ENCODE measurements around the gene METTL2B. TPM values are rescaled to one million over a fixed set of nuclear protein-coding genes. Genes with fewer than 3 reads are reported as not detected.
"Not testable (repeated sequence)": the region's sequence is repeated elsewhere in the genome, so short reads cannot be mapped to it uniquely, and the experiment has no call there.

The METTL2B gene
- 10 to 100 TPM; 29.5 to 49.5 TPM for total RNA-seq

- peak within 1 kb of the TSS; percentile 91 for H3K4me3 Mint-ChIP-seq
- H3K4me1 Mint-ChIP-seq, H3K27me3 Mint-ChIP-seq, H3K9me3 Mint-ChIP-seq: not testable (repeated sequence)
- peaks cover 48% of the 10 kb centered on the region for H3K36me3 Mint-ChIP-seq (ENCODE audit: low read depth)
- ATAC-seq (replicated peaks): peak; percentile 98
- H3K27ac Mint-ChIP-seq: peak within 1 kb of the TSS; percentile 91
Observed at GRCh38 chr7:128476402-128477335, at the start of gene METTL2B. Gene METTL2B (plus strand): TSS chr7:128476748. CDS start chr7:128476766, 18 bp downstream.

GRCh38 chr7:128427289-128427891, 49.2 kb upstream of the METTL2B start:
- H3K36me3 Mint-ChIP-seq (ENCODE audit: low read depth): no peaks in the 10 kb centered on the region
- peak; percentile 55 for ATAC-seq (replicated peaks)
- no peaks in the 10 kb centered on the region for H3K9me3 Mint-ChIP-seq

GRCh38 chr7:128430207-128430606, 46.3 kb upstream of the METTL2B start:
- Mint-ChIP-seq H3K9me3 (no peaks in the 10 kb centered on the region), H3K27ac (no peak overlapping the region), H3K4me3 (no peak overlapping the region), H3K4me1 (peaks cover 5% of the 10 kb centered on the region), H3K36me3 (ENCODE audit: low read depth) (no peaks in the 10 kb centered on the region), H3K27me3 (peaks cover 9% of the 10 kb centered on the region)
- ATAC-seq (replicated peaks): no peak

More at GRCh38 chr7:128427289-128427891, 49.2 kb upstream of the METTL2B start:
- peaks cover 9% of the 10 kb centered on the region for H3K27me3 Mint-ChIP-seq
- H3K4me1 Mint-ChIP-seq: peaks cover 5% of the 10 kb centered on the region
- no peak overlapping the region for H3K27ac Mint-ChIP-seq
- H3K4me3 Mint-ChIP-seq: peak overlapping the region; percentile 6

GRCh38 chr7:128431221-128431620, 45.3 kb upstream of the METTL2B start:
- Mint-ChIP-seq H3K27me3 (peaks cover 9% of the 10 kb centered on the region), H3K4me1 (peaks cover 5% of the 10 kb centered on the region), H3K9me3 (no peaks in the 10 kb centered on the region), H3K4me3 (no peak overlapping the region), H3K27ac (no peak overlapping the region), H3K36me3 (ENCODE audit: low read depth) (no peaks in the 10 kb centered on the region)
- peak; percentile 56 for ATAC-seq (replicated peaks)

- Mint-ChIP-seq H3K4me3 (no peak overlapping the region), H3K27ac (no peak overlapping the region), H3K9me3 (no peaks in the 10 kb centered on the region), H3K4me1 (peaks cover 5% of the 10 kb centered on the region), H3K36me3 (ENCODE audit: low read depth) (no peaks in the 10 kb centered on the region), H3K27me3 (peaks cover 9% of the 10 kb centered on the region)
- no peak for ATAC-seq (replicated peaks)
Observed at GRCh38 chr7:128431754-128432153, 44.8 kb upstream of the METTL2B start.

- Mint-ChIP-seq H3K4me1 (peaks cover under 1% of the 10 kb centered on the region), H3K27me3 (peaks cover 1% of the 10 kb centered on the region), H3K27ac (no peak overlapping the region), H3K9me3 (no peaks in the 10 kb centered on the region), H3K36me3 (ENCODE audit: low read depth) (no peaks in the 10 kb centered on the region), H3K4me3 (no peak overlapping the region)
- no peak for ATAC-seq (replicated peaks)
Observed at GRCh38 chr7:128434413-128435326, 41.9 kb upstream of the METTL2B start.

GRCh38 chr7:128435327-128435686, 41.2 kb upstream of the METTL2B start:
- H3K27ac Mint-ChIP-seq: no peak overlapping the region
- H3K4me3 Mint-ChIP-seq: no peak overlapping the region
- H3K36me3 Mint-ChIP-seq (ENCODE audit: low read depth): no peaks in the 10 kb centered on the region
- no peaks in the 10 kb centered on the region for H3K9me3 Mint-ChIP-seq
- no peak for ATAC-seq (replicated peaks)
- no peaks in the 10 kb centered on the region for H3K4me1 Mint-ChIP-seq
- no peaks in the 10 kb centered on the region for H3K27me3 Mint-ChIP-seq

GRCh38 chr7:128437426-128438332, 38.9 kb upstream of the METTL2B start:
- H3K4me1 Mint-ChIP-seq: no peaks in the 10 kb centered on the region
- no peak overlapping the region for H3K27ac Mint-ChIP-seq
- no peaks in the 10 kb centered on the region for H3K36me3 Mint-ChIP-seq (ENCODE audit: low read depth)
- H3K4me3 Mint-ChIP-seq: no peak overlapping the region
- H3K27me3 Mint-ChIP-seq: no peaks in the 10 kb centered on the region
- H3K9me3 Mint-ChIP-seq: no peaks in the 10 kb centered on the region
- no peak for ATAC-seq (replicated peaks)

- H3K9me3 Mint-ChIP-seq: no peaks in the 10 kb centered on the region
Observed at GRCh38 chr7:128442356-128442755, 34.2 kb upstream of the METTL2B start.

GRCh38 chr7:128443831-128444600, 32.5 kb upstream of the METTL2B start:
- H3K27me3 Mint-ChIP-seq: no peaks in the 10 kb centered on the region
- H3K4me1 Mint-ChIP-seq: peaks cover 5% of the 10 kb centered on the region
- peak overlapping the region; percentile 7 for H3K27ac Mint-ChIP-seq
- peak overlapping the region; percentile 27 for H3K4me3 Mint-ChIP-seq
- peaks cover 4% of the 10 kb centered on the region for H3K36me3 Mint-ChIP-seq (ENCODE audit: low read depth)
- ATAC-seq (replicated peaks): peak; percentile 84
- H3K9me3 Mint-ChIP-seq: no peaks in the 10 kb centered on the region

More at GRCh38 chr7:128442356-128442755, 34.2 kb upstream of the METTL2B start:
- no peak overlapping the region for H3K27ac Mint-ChIP-seq
- H3K27me3 Mint-ChIP-seq: no peaks in the 10 kb centered on the region
- ATAC-seq (replicated peaks): no peak
- no peak overlapping the region for H3K4me3 Mint-ChIP-seq
- no peaks in the 10 kb centered on the region for H3K36me3 Mint-ChIP-seq (ENCODE audit: low read depth)
- H3K4me1 Mint-ChIP-seq: no peaks in the 10 kb centered on the region

- peak overlapping the region; percentile 42 for H3K27ac Mint-ChIP-seq
- H3K36me3 Mint-ChIP-seq (ENCODE audit: low read depth): peaks cover 20% of the 10 kb centered on the region
- no peaks in the 10 kb centered on the region for H3K27me3 Mint-ChIP-seq
- peaks cover 14% of the 10 kb centered on the region for H3K4me1 Mint-ChIP-seq
- ATAC-seq (replicated peaks): no peak
- peak overlapping the region; percentile 87 for H3K4me3 Mint-ChIP-seq
- H3K9me3 Mint-ChIP-seq: no peaks in the 10 kb centered on the region
Observed at GRCh38 chr7:128446306-128446705, 30.2 kb upstream of the METTL2B start.

- peaks cover 24% of the 10 kb centered on the region for H3K4me1 Mint-ChIP-seq
- ATAC-seq (replicated peaks): peak; percentile 63
- H3K4me3 Mint-ChIP-seq: peak overlapping the region; percentile 87
- H3K36me3 Mint-ChIP-seq (ENCODE audit: low read depth): peaks cover 37% of the 10 kb centered on the region
- H3K27ac Mint-ChIP-seq: peak overlapping the region; percentile 33
- no peaks in the 10 kb centered on the region for H3K27me3 Mint-ChIP-seq
- no peaks in the 10 kb centered on the region for H3K9me3 Mint-ChIP-seq
Observed at GRCh38 chr7:128447941-128448564, 28.5 kb upstream of the METTL2B start.
